Transverse colon (tissue), 4 donors: ENCODE data around the gene PCSK5. TPM values are rescaled to one million over a fixed set of nuclear protein-coding genes. Genes with fewer than 3 reads are reported as not detected.

Experiments used
- DNase-seq: peaks from one replicate; pipeline ENCODE4 v3.0.0-alpha.2; 2019
- H3K27ac ChIP-seq, 4 donors: fragments of 200-600 bp; sonication (generic); 2 replicates each; pipeline ENCODE4 v1.5.1; 2016 to 2018; ENCODE audit warnings: inconsistent platforms in 4 of 4
- H3K27me3 ChIP-seq: fragments of 200-600 bp; sonication (generic); 2 replicates; pipeline ENCODE4 v1.5.1; 2017; ENCODE audit warnings: inconsistent platforms
- H3K36me3 ChIP-seq, 4 donors: fragments of 200-600 bp; sonication (generic); 2 replicates each; pipeline ENCODE4 v1.5.1; 2017 to 2019; ENCODE audit warnings: inconsistent platforms in 4 of 4
- H3K4me1 ChIP-seq, 4 donors: fragments of 200-600 bp; sonication (generic); 2 replicates each; pipeline ENCODE4 v1.5.1; 2017 to 2020; ENCODE audit warnings: inconsistent platforms in 4 of 4
- H3K4me3 ChIP-seq, 4 donors: fragments of 200-600 bp; sonication (generic); 1 replicate in 1 of 4; 2 replicates in 3 of 4; pipeline versions ENCODE4 v1.5.1 to v1.6.1; 2017 to 2019; ENCODE audit warnings: inconsistent platforms in 4 of 4
- H3K9me3 ChIP-seq, 2 donors: fragments of 200-600 bp; sonication (generic); 2 replicates each; pipeline ENCODE4 v1.5.1; 2017 to 2019; ENCODE audit warnings: inconsistent platforms in 2 of 2
- EP300 ChIP-seq: sonication (generic); formaldehyde crosslinking; IDR thresholded peaks from one replicate; pipeline ENCODE4 v1.6.1; 2017; ENCODE audit warnings: antibody characterized with exemption, low read depth
- POLR2A ChIP-seq: fragments of 450-650 bp; IDR thresholded peaks from one replicate; pipeline ENCODE4 v1.6.1; 2016; ENCODE audit warnings: antibody characterized with exemption, mild to moderate bottlenecking, moderate library complexity
- POLR2AphosphoS5 ChIP-seq, 3 donors: sonication (generic); formaldehyde crosslinking; IDR thresholded peaks; one replicate each; pipeline ENCODE4 v1.6.1; 2016; ENCODE audit warnings: antibody characterized with exemption in 3 of 3
- WGBS, 2 donors: methylation state at CpG; one replicate each; pipeline ENCODE4 v1.1.5; 2018; ENCODE audit warnings: low coverage in 1 of 2; 5-methylcytosine and 5-hydroxymethylcytosine counted together
- in situ Hi-C, 4 donors: fragments of 200-750 bp; cut with MboI; loops; one replicate each; pipeline versions ENCODE4 v1.15.0 to v1.15.1; 2017; ENCODE audit warnings: low sequenced_read_pairs in 3 of 4, low pct_ligation_motif_present in 1 of 4, low pct_unique_long_range_greater_than_20kb in 1 of 4
- intact Hi-C: fragments of 100-400 bp; cut with DNase I; formaldehyde crosslinking; loops from one replicate; pipeline ENCODE4 v1.15.1; 2023; ENCODE audit warnings: low total_unique reads
- total RNA-seq, 4 donors: library from RNA; depleted of rRNA; stranded (reverse); fragments of >200 nt; gene quantifications; one replicate each; pipeline ENCODE4 v1.1.0, GENCODE V29; 2016
- TF ChIP-seq, protein P1 (sequence below), 5 experiments: fragments of 200-600 bp in 3 of 5; fragments of 450-650 bp in 2 of 5; sonication (generic) in 3 of 5; IDR thresholded peaks; 1 replicate in 2 of 5; 2 replicates in 3 of 5; pipeline ENCODE4 v1.5.1; 2016 to 2017; ENCODE audit warnings: antibody characterized with exemption in 5 of 5, inconsistent platforms in 3 of 5, mild to moderate bottlenecking in 2 of 5, moderate library complexity in 1 of 5

PCSK5 gene
- total RNA-seq, 4 donors from 2014 or later = 110 to 248 (median 127) TPM

DNA sequence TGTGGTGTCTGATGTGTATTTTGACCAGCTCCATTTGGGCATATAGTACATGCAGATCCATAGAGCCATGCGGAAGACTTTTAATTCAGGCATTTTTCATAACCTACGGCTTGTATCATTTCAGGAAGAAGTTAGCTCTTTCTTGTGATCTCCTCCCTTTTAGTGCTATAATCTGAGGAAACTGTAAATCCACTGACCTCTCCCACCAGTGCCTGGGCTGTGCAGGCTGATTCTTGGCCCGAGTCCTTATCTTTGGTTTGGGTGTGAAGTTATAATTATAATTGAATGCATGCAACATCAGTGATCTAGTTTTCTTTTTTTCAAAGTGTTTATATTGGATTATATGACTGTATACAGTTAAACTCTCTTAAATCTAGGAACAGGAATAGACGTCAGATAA lies 247.9 kb downstream of the PCSK5 start:
- in situ Hi-C loops = no loop called here

DNA sequence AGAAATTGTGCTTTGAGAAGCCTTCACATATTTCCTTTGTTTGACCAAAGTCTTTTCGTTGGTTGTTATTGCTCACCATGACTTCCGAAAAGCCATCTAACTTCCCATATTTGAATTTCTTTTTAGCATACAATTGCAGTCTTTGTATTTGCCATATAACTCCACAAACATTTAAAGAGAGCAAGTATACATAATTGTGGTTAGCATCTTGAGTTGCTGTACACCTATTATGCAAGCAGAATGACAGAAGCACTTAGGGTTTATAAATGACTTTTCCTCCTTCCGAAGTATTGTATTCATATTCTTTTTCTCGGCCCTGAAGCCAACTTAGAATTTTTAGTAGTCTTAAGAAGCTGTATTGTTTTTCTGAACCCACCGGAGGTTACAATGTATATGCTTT lies 253.4 kb downstream of the PCSK5 start:
- intact Hi-C loops = no loop called here
- WGBS, 2 donors = 69 to 77% methylated on average over 5 of the region's 5 CpGs
- Histone ChIP-seq H3K27ac (no peak overlapping the region), H3K27me3 (no peaks in the 10 kb centered on the region), H3K36me3 (no peaks in the 10 kb centered on the region), H3K4me1 (no peaks in the 10 kb centered on the region), H3K4me3 (no peak overlapping the region), H3K9me3 (no peaks in the 10 kb centered on the region)
- no peak for DNase-seq
- TF ChIP-seq POLR2AphosphoS5 (IDR thresholded peaks at IDR 0.05) (no peak), EP300 (no peak), POLR2A (no peak)
- in situ Hi-C loops = no loop called here

More for the DNA sequence above, 247.9 kb downstream of the PCSK5 start:
- Histone ChIP-seq H3K4me3 (no peak overlapping the region), H3K9me3 (no peaks in the 10 kb centered on the region), H3K27ac (no peak overlapping the region), H3K4me1 (peaks cover 0 to 12% (median 0%) of the 10 kb centered on the region in 4 donors), H3K27me3 (no peaks in the 10 kb centered on the region), H3K36me3 (no peaks in the 10 kb centered on the region)
- peak; percentile 19 for DNase-seq
- WGBS, 2 donors = 60 to 72% methylated on average over 4 of the region's 4 CpGs
- intact Hi-C loops = no loop called here
- TF ChIP-seq POLR2A (no peak), EP300 (no peak), POLR2AphosphoS5 (IDR thresholded peaks at IDR 0.05) (no peak)
- TF ChIP-seq, protein P1, sequence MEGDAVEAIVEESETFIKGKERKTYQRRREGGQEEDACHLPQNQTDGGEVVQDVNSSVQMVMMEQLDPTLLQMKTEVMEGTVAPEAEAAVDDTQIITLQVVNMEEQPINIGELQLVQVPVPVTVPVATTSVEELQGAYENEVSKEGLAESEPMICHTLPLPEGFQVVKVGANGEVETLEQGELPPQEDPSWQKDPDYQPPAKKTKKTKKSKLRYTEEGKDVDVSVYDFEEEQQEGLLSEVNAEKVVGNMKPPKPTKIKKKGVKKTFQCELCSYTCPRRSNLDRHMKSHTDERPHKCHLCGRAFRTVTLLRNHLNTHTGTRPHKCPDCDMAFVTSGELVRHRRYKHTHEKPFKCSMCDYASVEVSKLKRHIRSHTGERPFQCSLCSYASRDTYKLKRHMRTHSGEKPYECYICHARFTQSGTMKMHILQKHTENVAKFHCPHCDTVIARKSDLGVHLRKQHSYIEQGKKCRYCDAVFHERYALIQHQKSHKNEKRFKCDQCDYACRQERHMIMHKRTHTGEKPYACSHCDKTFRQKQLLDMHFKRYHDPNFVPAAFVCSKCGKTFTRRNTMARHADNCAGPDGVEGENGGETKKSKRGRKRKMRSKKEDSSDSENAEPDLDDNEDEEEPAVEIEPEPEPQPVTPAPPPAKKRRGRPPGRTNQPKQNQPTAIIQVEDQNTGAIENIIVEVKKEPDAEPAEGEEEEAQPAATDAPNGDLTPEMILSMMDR (IDR thresholded peaks at IDR 0.05) = no peak

DNA sequence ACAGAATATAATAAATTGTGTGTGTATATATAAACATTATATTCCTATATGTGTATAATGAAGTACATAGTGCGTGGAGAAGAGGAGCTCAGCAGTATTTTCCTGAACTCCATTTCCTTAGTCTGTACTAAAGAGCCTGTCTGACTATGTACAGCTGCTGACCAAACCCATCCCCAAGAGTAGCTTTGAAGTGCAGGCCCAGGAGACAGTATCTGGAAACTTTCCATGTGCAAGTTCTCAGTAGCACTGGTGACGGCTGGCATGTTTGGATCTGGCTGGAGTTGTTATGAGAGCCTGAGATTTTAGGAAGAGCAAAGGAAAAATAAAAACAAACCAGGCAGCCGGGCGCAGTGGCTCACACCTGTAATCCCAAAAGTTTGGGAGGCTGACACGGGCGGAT lies 259.5 kb downstream of the PCSK5 start:
- H3K27ac ChIP-seq = no peak overlapping the region
- H3K4me1 ChIP-seq = peaks cover 0 to 20% (median 18%) of the 10 kb centered on the region in 4 donors
- 75 to 91% methylated on average over 1 to 6 of the region's 6 CpGs for WGBS, 2 donors
- in situ Hi-C loops = no loop called here
- no peak for DNase-seq
- H3K36me3 ChIP-seq = no peaks in the 10 kb centered on the region
- H3K9me3 ChIP-seq = no peaks in the 10 kb centered on the region
- TF ChIP-seq POLR2A (no peak), POLR2AphosphoS5 (IDR thresholded peaks at IDR 0.05) (no peak), EP300 (no peak)
- TF ChIP-seq, protein P1 (IDR thresholded peaks at IDR 0.05) = no peak
- intact Hi-C loops = no loop called here
- no peaks in the 10 kb centered on the region for H3K27me3 ChIP-seq
- H3K4me3 ChIP-seq = no peak overlapping the region

DNA sequence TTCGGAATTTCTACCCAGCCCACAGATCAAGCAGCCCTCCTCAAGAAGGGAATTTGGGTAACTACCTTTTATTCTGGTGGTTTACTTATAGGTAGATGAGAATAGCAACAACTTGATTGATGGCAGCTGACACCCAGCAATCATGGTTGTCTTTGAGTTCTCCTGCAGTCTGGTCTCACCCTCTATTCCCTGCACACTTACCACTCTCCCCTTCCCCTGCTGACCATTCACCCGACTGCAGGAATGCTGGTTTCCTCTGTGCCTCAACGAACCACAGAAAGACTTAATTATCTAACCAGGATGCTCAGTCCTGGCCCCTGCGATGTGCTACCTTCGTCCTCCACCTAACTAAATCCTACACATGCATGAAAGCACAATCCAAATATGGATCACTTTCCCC lies 260.8 kb downstream of the PCSK5 start:
- H3K36me3 ChIP-seq = no peaks in the 10 kb centered on the region
- peaks cover 0 to 20% (median 18%) of the 10 kb centered on the region in 4 donors for H3K4me1 ChIP-seq
- WGBS, 2 donors = 66 to 74% methylated on average over 3 to 5 of the region's 5 CpGs
- H3K4me3 ChIP-seq = no peak overlapping the region
- H3K27ac ChIP-seq = no peak overlapping the region
- H3K27me3 ChIP-seq = no peaks in the 10 kb centered on the region
- intact Hi-C loops (no loop called here), in situ Hi-C loops (no loop called here)
- DNase-seq = no peak
- TF ChIP-seq, protein P1 (IDR thresholded peaks at IDR 0.05) = no peak
- no peak for TF ChIP-seq POLR2AphosphoS5 (IDR thresholded peaks at IDR 0.05)
- no peak for TF ChIP-seq POLR2A
- TF ChIP-seq EP300 = no peak
- no peaks in the 10 kb centered on the region for H3K9me3 ChIP-seq

DNA sequence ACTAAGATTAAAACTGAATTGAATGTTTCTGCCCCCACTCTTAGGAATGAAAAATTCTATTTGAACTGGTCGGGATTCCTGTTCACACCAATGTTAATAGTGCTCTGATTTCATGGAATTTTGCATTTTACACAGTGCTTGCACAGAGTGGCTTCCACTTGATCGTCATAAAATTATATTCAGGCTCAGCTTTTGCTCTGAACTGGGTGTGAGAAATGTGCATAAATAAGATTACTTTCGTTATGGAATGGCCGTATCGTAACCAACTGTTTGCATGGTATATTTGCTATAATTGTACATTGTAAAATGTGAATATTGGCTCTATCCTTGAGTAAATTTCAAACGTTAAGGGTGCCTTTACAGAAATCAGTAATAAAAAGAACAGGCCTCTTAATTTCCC lies 262.9 kb downstream of the PCSK5 start:
- intact Hi-C loops = no loop called here
- no peak for DNase-seq
- WGBS, 2 donors = 56% methylated on average over 6 of the region's 6 CpGs

More for the DNA sequence above, 262.9 kb downstream of the PCSK5 start:
- H3K4me3 ChIP-seq = no peak overlapping the region
- H3K27ac ChIP-seq = peak overlapping the region; percentile 23 to 70 (median 56)
- peaks cover 0 to 20% (median 18%) of the 10 kb centered on the region in 4 donors for H3K4me1 ChIP-seq
- H3K27me3 ChIP-seq = no peaks in the 10 kb centered on the region
- no peak for TF ChIP-seq POLR2AphosphoS5 (IDR thresholded peaks at IDR 0.05)
- no peak for TF ChIP-seq POLR2A
- TF ChIP-seq EP300 = no peak
- TF ChIP-seq, protein P1 (IDR thresholded peaks at IDR 0.05) = no peak
- no peaks in the 10 kb centered on the region for H3K9me3 ChIP-seq
- in situ Hi-C loops = no loop called here
- H3K36me3 ChIP-seq = no peaks in the 10 kb centered on the region
